Stimulated activated CD4-positive, alpha-beta T cell treated with anti-CD3 and anti-CD28 coated beads, Interleukin-15, amount 100 ng/mL, for 24 hours (primary cell): ENCODE results near the gene NAA10.

Experiments
- DNase-seq: peaks from one replicate; pipeline ENCODE4 v3.0.0-alpha.2; 2020

NAA10 gene

DNA sequence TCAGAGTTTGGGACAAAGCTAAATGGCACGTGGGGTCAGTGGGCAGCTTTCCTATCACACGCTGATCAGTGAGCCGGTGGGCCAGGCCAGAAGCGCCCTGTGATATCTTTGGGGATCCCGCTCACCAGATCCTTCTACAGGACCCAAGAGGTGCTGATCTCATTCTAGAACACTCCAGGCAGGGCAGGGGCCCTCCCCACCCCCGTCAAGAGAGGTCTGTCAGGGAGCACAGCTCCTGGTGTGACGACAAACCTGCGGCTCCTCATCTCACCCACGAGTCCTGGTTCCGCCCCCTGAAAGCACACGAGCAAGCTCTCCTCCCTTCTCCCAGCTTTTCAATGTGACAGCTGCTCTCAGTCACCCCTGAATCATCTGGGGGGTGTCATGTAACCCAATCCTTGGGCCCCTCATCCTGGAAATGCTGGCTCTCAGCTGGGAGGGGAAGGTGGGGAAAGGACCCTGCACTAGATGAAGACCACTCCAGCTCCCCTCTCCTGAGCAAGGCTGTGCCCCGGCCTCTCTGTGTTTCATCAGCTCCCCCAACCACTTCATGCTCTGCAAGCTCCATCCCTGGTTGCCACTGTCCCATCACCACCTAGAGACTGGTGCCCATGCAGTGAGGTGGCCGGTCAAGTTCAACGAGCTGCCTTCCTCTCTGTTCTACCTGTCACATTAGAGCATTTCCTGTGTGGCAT, 32.2 kb upstream of the NAA10 start:
- DNase-seq: peak; percentile 63

DNA sequence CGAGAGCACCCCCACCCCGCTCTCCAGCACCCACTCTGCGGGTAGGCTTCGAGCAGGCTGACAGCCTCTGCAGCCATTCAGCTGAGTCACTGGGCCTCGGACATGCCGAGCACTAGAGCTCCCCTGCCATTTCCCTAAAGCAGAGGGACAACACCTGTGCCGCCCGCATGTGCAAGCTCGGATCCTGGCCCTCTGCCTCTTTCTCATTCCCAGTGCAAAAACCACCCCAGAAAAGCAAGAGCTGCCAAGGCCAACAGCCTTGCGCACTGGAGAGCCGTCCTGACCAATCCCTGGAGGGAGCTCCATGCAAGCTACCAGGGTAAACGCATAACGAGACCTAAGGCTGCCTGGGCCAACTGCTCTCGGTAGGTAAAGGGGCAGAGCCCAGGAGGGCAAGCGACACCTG, 31.4 kb upstream of the NAA10 start:
- DNase-seq: no peak

DNA sequence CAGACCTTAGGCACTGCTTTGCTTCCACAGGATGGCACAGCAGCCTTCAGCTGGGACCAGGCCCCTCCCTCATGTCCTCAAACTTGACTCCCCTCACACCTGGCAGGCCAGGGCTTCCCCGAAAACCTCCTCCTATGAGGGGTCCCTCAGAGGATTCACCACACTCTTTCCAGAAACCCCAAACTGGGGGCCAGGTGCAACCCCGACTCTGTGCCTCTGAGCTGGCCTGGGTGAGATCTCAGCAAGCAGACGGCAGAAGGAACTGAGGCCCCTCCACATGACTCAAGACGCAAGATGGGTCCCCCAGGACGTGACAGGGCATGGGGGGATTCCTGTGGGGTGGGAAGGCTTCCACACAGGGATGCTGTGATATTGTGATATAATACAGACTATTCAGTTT, 30.6 kb upstream of the NAA10 start:
- no peak for DNase-seq

DNA sequence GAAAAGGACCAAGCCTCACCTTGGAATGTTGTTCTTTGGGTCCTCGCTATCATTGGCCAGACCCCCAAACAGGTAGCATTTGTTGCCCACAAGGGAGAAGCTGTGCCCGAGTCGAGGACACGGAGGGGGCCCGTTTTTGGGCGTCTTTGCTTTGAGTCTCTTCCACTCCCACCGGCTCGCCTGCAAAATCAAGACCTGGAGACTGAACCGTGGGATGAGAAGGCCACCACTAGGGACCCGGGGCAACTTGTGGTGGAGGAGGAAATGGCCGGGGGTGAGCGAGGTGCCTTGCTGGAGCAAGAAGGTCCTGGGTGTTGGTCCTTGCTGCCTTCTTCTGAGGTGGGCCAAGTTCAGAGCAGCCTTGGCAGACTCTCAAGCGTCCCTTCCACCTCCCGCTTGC, 29.3 kb upstream of the NAA10 start:
- DNase-seq: no peak

DNA sequence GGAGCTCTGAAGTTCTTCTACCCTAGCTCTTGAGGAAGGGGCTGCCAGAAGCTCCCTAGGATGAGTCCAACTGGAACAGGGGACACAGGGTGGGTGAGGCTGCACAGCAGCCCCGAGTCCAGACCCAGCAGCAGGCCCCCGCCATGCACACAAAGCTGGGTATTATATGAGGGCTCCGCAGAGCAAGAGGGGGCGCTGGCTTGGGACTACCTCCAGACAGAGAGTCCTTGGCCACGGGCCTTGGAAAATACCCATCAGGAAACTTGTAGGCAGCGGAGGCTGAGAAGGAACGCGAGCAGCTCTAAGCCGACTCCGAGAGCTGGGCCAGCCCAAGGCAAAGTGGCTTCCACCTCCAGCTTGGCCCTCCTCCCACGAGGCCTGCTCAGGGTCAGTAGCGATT, 28.7 kb upstream of the NAA10 start:
- no peak for DNase-seq

DNA sequence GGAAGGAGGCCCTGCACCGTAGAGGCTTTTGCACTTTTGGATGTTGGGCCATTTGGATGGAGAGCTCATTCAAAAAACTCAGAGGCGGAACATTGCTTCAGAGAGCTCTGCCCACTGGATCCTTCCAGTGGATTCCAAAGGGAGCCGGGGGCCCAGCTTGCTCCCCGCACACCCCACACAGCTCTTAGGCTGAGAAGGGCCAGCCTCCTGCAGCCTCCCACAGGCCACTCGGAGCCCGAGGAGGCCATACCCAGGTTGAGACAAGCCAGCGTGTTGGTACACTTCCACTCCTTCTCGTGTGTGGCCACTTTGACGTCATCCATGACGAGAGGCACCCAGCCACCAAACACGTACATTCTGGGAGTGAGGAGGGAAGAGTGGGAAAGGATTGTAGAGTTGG, 26.5 kb upstream of the NAA10 start:
- no peak for DNase-seq

DNA sequence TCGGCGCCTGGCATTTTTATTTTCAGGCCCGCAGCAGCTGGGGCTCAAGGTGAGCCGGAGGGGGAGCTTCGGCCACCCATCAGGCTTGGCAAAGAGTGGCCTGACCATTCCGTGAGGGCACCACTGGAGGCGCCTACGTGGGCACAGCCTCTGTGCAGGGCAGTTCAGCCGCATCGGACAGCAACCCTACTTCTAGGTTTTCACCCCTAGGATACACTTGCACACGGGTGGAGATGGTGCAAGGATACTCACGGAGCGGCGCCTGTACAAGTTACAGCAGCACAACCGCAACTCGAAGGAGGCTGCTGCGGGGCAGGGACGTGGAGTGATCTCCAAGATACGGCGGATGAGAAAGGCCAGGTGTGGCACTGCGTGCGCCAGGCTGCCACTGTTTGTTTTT, 25.9 kb upstream of the NAA10 start:
- DNase-seq: no peak

DNA sequence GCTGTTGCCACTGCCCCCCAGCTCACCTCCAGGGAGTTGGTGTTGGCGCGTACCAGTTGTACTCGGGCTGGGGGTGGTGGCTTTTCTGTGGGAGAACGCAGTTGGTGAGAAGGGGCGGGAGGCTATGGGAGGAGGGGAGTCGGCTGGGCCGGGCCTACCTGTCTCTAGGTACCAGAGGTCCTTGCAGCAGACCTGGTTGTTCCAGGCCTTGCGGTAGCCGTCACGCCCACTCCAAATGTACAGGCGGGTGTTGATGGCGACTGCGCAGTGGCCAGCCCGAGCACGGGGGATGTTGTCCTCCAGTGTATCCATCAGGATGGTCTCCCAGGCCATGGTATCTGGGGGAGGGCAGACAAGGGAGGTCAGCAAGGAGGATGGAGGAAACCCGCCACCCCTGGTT, 25.2 kb upstream of the NAA10 start:
- no peak for DNase-seq

DNA sequence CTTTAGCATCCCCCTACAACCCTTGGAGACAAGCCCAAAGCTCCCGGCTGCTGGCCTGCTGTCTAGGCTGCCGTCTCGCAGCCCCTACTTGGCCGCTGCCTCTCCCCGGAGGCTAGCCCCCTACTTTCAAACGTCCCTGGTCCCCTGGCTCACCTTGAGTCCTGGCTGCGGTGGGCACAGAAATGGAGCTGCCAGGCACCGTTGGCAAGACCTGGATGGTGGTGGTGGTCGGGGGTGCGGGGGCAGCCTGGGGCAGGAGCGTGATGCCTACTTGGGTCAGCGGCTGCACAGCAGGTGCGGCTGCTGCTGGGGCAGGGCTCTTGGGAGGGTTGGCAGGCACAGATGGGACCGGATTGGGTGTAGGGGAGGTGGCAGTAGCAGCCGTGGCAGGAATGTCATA, 24.8 kb upstream of the NAA10 start:
- DNase-seq: no peak

DNA sequence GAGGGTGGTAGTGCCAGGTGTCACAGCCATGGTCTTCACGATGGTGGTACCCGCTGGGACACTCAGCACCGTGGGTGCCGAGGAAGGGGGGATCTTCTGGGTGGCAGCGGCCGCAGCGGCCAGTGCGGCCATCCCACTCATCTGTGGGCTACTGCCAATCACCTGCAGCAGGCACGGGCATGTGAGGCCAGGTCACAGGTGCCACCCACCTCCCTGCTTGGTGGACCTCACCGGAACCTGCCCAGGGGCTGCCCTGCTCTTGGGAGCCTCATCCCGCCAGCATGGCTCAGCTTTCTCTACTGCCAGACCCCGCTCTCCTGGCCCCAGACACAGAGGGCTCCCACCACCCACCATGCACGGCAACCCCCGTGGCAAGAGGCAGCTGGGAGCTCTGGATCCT, 23.8 kb upstream of the NAA10 start:
- no peak for DNase-seq

DNA sequence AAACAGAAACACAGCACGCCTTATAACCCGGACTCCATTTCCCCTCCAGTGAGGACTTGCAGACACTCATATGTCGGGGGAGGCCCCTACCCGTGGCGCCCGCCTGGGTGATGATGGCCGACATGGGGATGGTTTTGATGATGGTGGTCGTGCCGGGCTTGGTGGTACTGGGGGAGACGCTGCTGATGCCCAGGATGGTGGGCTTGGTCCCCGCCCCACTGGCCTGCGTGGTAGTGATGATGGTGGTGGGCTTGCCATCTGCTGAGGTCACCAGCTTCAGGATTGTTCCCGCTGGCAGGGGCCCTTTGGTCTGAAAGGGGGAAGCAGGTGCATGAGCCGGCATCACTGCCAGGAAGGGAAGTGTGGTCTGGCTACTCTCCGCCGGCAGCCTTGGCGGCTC, 22.4 kb upstream of the NAA10 start:
- no peak for DNase-seq

DNA sequence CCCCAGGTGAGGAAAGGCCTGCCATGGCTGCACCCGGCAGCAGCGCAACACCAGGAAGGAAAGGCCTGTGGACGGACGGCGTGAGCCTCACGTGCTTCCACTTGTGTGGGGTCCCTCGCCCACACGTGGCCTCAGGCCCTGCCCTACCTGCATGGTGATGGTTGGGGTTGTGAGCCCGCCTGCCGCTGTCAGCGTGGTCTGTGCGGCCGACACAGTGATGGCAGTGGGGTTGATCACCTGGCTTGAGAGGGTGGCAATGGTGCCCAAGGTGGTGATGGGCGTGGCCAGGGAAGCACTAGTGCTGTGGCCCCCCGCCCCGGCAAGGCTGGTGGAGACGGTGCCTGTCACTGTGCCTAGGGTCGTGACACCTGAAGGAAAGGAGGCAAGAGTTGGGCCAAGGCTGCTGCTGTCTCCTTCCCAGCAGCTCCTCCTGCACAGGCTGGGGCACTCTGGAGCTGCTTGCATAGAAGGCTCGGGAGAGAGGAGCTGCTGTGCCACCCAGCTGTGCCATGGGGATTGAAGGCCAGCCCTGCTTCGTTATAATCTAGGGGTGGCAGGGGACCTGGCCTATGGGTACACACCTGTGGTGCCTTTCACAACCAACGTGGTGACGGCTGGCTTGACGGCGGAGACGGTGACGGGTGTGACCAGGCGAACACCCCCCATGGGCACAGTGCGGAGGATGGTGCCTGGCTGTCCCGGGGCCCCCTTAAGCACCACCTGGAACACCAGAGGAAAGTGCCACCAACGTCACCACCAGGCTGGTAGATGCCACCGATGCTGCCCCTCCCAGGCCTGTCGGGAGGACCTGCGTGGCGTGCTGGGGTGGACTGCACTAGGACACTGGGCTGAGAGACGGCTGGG, 21.4 kb upstream of the NAA10 start:
- DNase-seq: no peak

DNA sequence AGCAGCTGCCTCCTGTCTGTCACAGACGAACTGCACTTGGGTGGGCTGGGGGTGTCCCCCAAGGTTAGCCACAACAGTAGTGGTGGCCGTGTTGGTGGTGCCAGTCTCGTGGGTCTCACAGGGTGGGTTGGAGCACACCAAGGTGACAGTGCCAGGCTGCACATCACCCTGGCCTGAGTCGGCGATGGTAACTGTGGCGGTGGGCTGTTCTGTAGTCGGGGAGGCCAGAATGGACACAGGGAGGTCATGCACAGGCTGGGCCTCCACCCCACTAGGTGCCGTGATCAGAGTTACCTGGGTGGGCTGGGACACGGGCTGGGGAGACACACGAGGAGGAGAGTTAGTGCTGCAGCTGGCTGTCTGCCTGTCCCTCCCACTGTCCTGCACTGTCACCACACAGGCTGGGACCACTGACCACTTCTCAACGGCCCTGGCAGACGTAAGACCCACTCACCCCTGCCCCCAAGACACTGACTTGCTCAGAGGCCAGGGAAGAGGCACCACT, 20.4 kb upstream of the NAA10 start:
- DNase-seq: no peak

DNA sequence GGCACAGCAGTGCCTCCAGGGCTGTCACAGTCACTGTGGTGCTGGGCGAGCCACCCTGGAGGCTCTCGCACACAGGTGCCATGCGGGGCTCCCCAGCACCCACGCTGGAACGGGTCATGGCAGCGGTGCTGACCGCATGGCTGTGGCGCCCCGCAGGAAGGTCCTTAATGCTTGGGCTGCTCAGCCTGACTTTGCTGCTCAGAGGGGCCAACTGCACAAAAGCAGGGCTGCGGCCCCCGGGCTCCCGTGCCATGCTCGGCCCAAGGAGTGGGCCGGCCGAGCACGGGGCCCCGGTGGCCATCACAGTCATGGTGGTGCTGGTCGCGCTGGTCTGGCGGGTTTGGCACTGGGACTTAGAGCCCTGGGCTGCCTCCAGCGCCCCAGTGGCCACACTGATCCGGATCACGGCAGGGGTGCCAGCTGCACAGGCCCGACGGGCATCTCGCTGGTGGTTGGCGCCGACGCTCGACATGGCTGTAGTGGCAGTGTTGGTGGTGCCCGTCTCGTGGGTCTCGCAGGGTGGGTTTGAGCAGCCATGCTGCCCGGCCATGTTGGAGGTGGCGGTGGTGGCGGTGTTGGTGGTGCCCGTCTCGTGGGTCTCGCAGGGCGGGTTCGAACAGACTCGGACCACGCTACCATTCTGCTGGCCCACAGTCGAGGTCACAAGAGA, 19.9 kb upstream of the NAA10 start:
- DNase-seq: no peak

DNA sequence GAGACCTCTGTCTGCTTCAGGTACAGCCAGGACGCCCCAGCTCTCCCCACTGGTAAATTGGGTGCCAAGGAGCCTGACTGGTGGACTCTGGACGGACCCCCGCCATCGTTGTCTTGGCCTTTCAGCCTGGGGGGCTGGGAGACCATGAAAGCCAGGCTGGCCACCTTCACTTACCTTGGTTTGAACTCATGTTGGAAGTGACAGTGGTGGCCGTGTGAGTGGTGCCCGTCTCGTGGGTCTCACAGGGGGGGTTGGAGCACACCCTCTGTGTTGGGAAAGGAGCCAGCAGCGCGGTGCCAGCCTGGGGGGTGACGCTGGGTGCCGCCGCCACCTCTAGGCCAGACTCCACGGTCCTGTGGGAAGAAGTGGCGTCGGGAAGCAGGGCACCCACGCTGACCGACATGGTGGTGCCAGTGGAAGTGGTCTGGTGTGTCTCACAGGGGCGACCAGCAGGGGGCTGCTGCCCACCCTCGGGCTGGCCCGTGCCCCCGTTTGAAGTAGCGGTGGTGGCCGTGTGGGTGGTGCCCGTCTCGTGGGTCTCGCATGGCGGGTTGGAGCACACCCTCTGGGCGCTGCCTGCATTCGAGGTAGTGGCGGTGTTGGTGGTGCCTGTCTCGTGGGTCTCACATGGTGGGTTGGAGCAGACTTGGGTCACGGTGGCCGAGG, 19.2 kb upstream of the NAA10 start:
- no peak for DNase-seq

DNA sequence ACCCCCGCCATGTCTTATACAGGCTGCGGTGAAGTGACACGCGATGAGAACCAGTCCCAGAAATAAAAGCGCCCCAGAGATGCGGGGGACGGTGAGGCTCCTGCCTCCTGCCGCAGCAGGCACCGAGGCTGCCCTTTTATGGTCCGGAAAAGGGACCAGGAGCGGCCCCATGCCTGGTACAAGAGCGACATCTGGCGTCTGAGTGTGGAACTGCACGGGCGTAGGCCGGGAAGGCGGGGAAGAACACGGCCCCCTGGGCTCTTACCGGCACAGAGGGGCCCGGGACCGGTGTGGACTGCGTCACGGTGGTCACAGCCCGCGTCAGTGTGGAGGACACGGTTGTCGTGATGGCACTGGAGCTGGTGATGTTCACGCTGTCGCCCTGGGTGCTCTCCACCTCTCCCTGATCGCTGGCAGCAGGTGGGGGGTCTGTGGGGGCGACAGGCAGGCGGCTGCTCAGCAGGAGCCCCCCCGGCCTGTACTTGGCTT, 18.5 kb upstream of the NAA10 start:
- DNase-seq: peak; percentile 79

DNA sequence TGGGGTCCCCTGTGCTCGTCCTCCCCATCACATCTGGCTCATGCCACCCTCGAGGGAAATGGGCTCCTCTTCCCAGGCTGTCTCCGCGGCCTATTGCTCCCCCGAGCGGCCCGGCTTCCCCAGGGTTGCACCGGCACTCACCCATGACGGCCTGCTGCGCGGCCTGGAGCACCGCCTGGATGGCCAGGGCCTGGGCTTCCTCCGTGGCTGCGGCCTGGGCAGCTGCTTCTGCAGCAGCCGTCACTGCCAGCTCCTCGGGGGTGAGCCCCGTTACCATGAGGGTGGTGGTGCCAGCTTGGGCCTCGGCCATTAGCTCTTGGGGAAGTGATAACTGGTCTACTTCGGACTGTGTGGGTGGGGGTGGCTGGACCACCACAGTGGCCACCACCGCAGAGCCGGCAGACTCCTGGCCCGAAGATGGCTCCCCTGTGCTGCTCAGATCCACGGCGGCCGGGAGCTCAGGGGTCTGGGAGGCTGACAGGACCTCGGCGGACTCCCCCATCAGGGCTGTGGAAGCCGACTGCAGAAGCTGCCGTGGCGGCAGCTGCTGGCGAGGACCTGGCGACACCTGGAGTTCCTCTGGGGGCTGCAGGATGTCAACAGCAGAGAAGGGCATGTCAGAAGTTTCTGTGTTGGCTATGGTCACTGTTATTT, 17.7 kb upstream of the NAA10 start:
- no peak for DNase-seq

DNA sequence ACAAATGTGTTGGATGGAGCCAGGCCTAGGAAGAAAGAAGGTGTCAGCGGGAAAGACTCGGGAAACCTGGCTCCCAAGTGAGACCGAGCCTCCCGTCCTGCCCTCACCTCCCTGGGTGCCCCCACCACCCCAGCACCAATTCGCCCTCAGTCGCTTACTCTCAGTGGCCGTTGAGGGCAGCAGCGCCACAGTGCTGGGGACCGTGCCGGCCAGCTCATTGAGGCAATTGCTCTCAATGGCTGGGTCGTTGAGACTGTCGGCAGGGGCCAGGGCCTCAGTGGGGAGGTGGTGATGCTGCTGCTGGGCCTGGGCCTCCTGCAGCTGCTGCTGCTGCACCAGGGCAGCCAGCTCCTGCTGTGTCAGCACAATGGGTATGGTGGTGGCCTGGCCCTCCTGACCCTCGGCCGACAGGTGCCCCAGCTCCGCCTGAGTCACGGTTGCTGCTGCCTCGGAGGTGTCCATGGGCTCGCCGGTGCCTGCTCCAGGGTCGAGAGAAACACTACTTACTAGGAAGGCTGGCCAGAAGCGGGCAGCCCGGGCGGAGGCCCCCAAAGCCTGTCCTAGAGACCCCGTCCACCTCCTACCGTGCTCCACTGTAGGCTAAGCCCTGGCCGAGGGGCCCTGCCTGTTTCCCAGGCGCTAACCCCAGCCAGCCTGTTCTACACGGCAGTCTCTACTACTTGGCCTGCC, 17.0 kb upstream of the NAA10 start:
- DNase-seq: no peak

DNA sequence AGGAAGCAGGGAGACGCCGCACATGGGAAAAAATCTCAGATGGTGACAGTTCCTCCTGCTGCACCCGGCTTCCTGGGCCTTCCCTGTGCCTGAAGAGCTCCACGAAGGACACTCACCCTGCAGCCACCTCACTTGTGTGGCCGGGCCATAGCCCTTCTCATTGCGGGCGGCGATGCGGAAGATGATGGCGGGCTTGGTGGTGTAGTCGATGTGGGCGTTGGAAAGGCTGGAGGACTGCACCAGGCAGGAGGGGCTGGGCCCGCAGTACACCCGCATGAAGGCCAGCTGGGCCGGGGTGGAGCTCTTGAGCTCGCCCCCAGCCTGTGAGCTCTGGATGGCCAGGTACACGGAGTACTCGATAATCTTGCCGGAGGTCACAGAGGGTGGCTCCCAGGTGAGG, 15.3 kb upstream of the NAA10 start:
- no peak for DNase-seq

DNA sequence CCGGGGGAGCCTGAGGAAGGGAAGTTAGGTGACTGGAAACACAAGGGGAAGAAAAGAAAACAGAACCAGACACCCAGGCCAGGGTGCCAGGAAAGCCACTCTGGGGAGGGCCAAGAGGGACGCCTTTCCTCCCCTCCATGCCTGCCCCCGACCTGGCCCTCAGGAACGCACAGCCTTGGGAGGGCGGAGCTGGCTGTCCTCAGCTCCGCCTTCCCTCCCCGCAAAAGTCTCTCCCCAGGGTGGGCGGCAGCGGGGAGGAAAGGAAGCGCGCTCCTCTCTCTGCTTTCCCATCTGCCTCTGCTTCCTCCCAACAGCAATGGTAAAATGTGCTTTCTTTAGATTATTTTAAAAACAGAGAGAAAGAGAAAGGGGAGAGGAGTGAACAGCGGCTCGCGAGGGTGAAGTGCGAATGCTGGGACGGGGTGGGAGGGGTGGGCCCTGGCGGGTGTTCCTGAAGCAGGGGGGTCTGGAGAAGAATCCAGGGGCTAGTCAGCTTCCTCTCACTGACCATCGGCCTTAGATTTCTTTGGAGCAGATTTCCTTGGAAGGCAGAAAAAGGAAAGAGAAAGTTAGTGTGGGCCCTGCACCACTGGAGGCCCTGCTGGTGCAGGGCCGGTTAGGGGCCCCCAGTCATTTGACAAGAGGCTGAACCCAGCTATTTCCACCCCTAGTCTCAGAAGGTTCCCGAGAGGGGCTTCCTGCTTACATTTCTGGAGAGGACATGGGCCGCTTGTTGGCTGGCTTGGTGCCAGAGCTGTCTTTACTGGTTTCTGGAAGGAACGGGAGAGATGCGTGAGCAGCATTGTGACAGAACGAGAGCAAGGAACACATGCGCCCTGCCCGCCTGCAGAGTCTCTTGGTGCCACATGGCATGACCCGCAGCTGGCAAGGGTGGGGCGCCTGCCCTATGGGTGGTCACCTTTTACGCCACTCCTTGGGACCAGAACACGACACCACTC, 14.3 kb upstream of the NAA10 start:
- DNase-seq: no peak

DNA sequence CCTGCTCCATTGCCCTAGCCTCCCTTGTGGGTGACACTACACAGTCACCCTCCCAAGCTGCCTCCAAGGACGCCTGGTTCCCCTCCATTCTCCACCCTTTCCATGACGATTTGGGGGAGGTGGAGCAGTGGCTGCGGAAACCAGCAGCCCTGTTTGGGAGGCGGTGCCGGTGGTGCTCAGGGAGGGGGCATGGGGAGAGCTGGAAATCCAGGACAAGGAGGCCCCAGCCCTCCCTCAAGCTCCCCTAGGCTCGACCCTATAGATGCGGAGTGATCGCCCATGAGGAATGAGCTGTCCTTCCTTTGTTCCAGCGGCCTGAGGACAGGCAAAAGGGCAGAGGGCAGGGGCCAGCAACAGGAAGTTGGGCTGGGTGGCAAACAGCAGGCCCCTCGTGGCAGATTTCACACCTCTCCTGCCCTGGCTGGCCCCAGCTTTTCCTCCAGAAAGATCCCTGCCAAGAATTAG, 13.2 kb upstream of the NAA10 start:
- no peak for DNase-seq
